Activated naive CD8-positive, alpha-beta T cell treated with anti-CD3 and anti-CD28 coated beads for 36 hours (primary cell): ENCODE results near the gene PAH. TPM values are rescaled to one million over a fixed set of nuclear protein-coding genes. Genes with fewer than 3 reads are reported as not detected.

Experiments used
- DNase-seq: peaks from one replicate; pipeline ENCODE4 v3.0.0; 2021
- H3K27ac Mint-ChIP-seq: one replicate; pipeline ENCODE4 v1.8.0; 2022; ENCODE audit warnings: mild to moderate bottlenecking, moderate library complexity, mixed read lengths
- H3K27me3 Mint-ChIP-seq: one replicate; pipeline ENCODE4 v1.8.0; 2022; ENCODE audit warnings: mild to moderate bottlenecking, mixed read lengths
- H3K36me3 Mint-ChIP-seq: one replicate; pipeline ENCODE4 v1.8.0; 2021; ENCODE audit warnings: mild to moderate bottlenecking, mixed read lengths
- H3K4me1 Mint-ChIP-seq: one replicate; pipeline ENCODE4 v1.8.0; 2021; ENCODE audit warnings: mixed read lengths
- H3K4me3 Mint-ChIP-seq: one replicate; pipeline ENCODE4 v1.8.0; 2022; ENCODE audit warnings: mild to moderate bottlenecking, moderate library complexity, mixed read lengths
- H3K9me3 Mint-ChIP-seq: one replicate; pipeline ENCODE4 v1.8.0; 2022; ENCODE audit warnings: mixed read lengths
- total RNA-seq, 2 experiments: library from RNA; stranded (reverse); gene quantifications; one replicate each; pipeline ENCODE4 v1.2.3, GENCODE V29; 2021

PAH gene
- total RNA-seq, 2 experiments from 2014 or later = not detected

DNA sequence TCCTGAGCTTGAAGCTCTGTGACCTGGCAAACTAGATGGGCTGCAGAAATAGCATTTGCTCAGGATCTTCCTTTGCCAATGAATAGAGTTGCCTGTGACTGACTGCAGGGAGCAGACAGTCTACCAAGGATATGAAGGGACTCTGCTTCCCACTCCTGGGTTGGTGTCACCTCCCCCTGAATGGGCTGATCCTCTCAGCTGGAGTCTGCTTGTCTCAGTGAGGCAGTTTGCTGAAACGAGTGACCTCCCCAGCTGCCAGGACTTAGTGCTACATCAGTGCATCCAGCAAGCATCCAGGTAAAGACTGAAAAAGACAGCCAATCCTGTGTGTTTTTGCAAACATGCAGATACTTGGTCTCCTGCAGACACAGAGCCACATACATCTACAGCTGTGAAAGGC is 28.5 kb downstream of the PAH start:
- Mint-ChIP-seq H3K27ac (no peak overlapping the region), H3K4me1 (no peaks in the 10 kb centered on the region), H3K27me3 (no peaks in the 10 kb centered on the region), H3K9me3 (no peaks in the 10 kb centered on the region), H3K36me3 (no peaks in the 10 kb centered on the region), H3K4me3 (no peak overlapping the region)
- no peak for DNase-seq

DNA sequence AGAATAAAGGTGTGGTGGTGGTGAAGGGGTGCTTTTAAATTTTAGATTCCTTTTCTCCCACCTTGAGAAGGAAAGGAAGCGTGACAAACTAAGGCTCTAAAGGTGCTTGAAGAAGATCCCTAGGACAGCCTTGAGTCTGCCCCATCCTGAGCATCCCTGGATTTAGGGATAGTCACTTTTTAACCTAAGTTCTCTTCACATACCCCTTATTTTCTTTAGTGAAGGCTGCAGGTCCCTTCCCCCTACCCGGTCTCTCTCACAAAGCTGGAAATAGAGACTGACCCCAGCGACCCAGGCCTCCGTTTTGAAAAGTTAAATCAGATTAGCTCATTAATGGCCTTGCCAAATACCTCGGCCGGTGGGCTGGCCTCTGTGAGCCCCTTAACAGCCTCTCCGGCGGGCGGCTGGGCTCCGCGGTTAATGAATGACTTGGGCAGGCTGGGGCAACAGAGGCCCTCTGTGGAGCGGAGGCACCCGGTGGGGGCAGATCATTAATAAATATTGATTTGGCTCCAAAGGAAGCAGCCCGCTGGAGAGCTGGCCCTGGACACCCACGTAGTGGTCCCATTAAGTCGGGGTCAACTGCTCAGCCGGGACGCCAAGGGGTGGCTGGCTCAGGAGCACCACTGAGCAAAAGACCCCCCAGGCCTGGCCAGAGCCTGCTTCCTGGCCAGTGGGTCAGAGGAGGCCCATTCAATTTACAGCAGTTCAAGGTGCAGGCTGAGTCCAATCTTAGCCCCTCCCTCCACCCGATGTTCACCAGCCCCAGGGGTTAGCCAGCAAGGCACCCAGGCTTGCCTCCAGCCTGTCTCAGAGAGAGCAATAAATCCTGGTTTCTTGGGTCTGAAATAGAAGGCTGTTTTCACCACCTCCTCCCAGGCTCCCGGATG is 31.8 kb downstream of the PAH start:
- H3K9me3 Mint-ChIP-seq = no peaks in the 10 kb centered on the region
- peaks cover 7% of the 10 kb centered on the region for H3K27me3 Mint-ChIP-seq
- H3K27ac Mint-ChIP-seq = no peak overlapping the region
- no peaks in the 10 kb centered on the region for H3K4me1 Mint-ChIP-seq
- no peak for DNase-seq
- no peaks in the 10 kb centered on the region for H3K36me3 Mint-ChIP-seq
- no peak overlapping the region for H3K4me3 Mint-ChIP-seq

DNA sequence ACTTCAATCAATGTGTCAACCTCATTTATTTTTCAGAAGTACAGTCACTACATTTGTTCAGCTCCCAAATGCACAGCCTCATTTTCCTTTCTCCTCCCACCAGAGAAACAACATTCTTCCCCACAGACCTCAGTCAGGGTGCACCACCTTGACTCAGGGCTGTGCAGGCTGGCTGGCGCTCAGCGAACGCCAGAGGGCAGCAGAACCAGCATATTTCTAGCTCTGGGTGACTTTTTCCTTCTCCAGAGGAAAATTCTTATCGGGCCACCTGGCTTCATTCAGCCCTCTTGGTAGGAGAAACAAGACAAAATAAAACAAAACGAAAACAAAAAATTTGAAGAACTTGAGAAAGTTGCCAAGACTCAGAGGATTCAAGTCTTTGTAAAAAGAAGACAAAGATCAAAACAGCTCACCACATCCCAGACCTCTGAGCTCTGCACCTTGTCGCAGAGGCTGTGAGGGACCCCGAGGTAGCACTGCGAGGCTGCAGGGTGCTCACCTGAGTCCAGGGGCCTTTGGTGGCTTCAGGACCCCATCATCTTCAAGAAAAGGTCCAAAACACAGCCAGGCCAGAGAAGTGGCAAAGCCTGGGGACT is 33.7 kb downstream of the PAH start:
- H3K27ac Mint-ChIP-seq = no peak overlapping the region
- H3K4me1 Mint-ChIP-seq = peaks cover 5% of the 10 kb centered on the region
- H3K9me3 Mint-ChIP-seq = no peaks in the 10 kb centered on the region
- peak; percentile 27 for DNase-seq
- no peak overlapping the region for H3K4me3 Mint-ChIP-seq
- H3K27me3 Mint-ChIP-seq = peaks cover 15% of the 10 kb centered on the region
- no peaks in the 10 kb centered on the region for H3K36me3 Mint-ChIP-seq

DNA sequence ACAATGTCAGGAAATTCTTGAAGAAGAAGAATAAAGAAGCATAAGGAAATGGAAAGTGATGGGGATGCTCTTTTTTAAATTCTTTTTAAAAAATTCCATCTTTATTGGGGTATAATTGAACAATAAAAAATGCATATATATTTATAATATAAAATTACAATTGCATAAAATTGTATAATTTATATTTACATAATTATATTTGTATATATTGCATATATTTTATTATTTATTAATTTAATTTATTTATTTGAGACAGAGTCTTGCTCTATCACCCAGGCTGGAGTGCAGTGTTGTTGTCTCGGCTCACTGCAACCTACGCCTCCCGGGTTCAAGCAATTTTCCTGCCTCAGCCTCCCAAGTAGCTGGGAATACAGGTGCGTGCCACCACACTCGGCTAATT is 36.3 kb downstream of the PAH start:
- DNase-seq = no peak
- no peaks in the 10 kb centered on the region for H3K9me3 Mint-ChIP-seq
- no peak overlapping the region for H3K27ac Mint-ChIP-seq
- H3K27me3 Mint-ChIP-seq = peaks cover 16% of the 10 kb centered on the region
- no peak overlapping the region for H3K4me3 Mint-ChIP-seq
- H3K36me3 Mint-ChIP-seq = no peaks in the 10 kb centered on the region
- H3K4me1 Mint-ChIP-seq = peaks cover 5% of the 10 kb centered on the region

DNA sequence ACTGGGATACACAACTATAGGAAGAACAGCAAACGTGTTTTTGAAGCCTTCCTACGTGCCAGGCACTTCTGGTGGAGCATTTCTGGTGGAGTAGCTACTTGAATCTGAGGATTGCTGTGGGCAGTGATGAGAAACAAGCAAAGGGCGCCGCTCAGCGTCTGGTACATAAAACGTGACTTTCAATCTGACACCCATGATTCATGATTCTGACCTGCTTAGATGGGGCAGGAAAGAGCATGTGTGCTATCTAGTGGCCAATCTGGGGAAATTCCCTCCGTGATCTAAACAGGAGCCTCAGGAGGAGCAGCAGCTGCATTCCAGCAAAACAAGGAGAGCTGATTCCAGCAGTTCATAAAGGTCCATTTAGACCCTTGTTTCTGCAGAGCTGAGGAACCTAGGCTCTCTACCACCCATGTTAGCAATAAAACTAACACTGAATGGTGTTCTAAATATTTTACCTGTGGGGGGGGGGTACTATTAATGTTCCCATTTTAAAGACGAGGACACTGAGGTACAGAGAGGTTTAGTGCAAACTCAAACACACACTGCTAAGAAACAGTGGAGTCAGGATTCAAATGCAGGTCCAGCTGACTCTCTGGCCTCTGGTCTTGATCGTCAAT is 37.8 kb downstream of the PAH start:
- H3K4me1 Mint-ChIP-seq = peaks cover 5% of the 10 kb centered on the region
- no peaks in the 10 kb centered on the region for H3K9me3 Mint-ChIP-seq
- no peak overlapping the region for H3K27ac Mint-ChIP-seq
- no peak overlapping the region for H3K4me3 Mint-ChIP-seq
- no peaks in the 10 kb centered on the region for H3K36me3 Mint-ChIP-seq
- DNase-seq = peak; percentile 7
- H3K27me3 Mint-ChIP-seq = peaks cover 16% of the 10 kb centered on the region

DNA sequence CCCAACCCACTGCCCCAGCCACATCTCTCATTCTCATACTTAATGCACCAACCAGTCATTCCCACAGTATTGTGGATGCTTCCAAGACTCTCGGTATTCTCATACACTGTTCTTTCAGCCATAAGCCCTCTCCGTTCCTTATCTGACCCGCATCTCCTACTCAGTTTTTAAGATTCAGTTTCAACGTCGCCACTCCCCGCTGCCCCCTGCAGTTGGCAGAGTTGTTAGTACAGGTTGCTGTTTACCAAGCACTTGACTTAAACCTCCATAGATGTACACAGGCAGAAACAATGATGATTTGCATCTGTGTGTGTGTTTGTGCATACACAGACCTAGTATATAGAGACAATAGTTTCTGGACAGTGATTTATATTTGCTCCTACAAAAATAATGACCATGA is 40.2 kb downstream of the PAH start:
- DNase-seq = no peak
- no peak overlapping the region for H3K27ac Mint-ChIP-seq
- peaks cover 9% of the 10 kb centered on the region for H3K27me3 Mint-ChIP-seq
- H3K36me3 Mint-ChIP-seq = no peaks in the 10 kb centered on the region
- H3K4me1 Mint-ChIP-seq = peaks cover 5% of the 10 kb centered on the region
- H3K9me3 Mint-ChIP-seq = no peaks in the 10 kb centered on the region
- H3K4me3 Mint-ChIP-seq = no peak overlapping the region

DNA sequence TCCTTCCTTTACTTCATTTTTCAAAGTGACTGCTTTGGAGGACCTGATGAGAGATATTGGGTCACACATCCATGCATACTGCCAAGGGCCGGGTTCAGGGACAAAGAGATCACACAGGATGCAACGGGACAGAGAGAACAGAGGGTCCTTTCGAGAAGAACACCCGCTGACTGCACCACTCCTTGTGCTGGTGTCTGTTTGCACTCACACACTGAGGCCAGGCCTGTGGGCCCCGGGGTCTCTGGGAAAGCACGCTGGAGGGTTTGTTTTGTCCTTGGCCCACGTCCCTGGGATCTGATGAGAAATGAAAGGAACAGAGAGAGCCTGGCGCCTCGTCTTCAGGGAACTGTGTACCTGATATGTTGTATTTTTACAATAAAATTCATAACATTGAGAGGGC is 42.2 kb downstream of the PAH start:
- H3K27me3 Mint-ChIP-seq = peaks cover 16% of the 10 kb centered on the region
- no peaks in the 10 kb centered on the region for H3K9me3 Mint-ChIP-seq
- no peak overlapping the region for H3K4me3 Mint-ChIP-seq
- H3K4me1 Mint-ChIP-seq = peaks cover 5% of the 10 kb centered on the region
- no peaks in the 10 kb centered on the region for H3K36me3 Mint-ChIP-seq
- DNase-seq = no peak
- no peak overlapping the region for H3K27ac Mint-ChIP-seq

DNA sequence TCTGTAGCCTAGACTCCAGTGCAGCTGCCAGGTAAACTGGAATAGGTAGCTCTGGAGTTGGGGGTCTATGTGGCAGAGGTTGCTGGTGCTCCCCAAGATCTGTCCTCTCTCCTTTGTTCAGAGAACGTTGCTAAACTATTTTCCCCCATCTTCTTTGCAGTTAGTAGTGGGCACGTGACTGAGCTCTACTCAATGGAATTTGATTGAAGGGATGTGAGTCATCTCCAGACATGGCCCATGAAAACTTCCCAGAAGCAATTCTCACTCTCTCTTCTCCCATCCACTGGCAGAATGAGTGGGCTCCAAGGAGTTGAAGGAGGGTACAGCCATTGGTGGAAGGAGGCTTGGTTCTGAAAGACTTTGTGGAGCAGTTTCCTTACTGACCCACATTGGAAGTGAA is 44.0 kb downstream of the PAH start:
- DNase-seq = no peak
- no peak overlapping the region for H3K27ac Mint-ChIP-seq
- no peaks in the 10 kb centered on the region for H3K36me3 Mint-ChIP-seq
- H3K27me3 Mint-ChIP-seq = peaks cover 7% of the 10 kb centered on the region
- H3K9me3 Mint-ChIP-seq = no peaks in the 10 kb centered on the region
- no peaks in the 10 kb centered on the region for H3K4me1 Mint-ChIP-seq
- H3K4me3 Mint-ChIP-seq = no peak overlapping the region

DNA sequence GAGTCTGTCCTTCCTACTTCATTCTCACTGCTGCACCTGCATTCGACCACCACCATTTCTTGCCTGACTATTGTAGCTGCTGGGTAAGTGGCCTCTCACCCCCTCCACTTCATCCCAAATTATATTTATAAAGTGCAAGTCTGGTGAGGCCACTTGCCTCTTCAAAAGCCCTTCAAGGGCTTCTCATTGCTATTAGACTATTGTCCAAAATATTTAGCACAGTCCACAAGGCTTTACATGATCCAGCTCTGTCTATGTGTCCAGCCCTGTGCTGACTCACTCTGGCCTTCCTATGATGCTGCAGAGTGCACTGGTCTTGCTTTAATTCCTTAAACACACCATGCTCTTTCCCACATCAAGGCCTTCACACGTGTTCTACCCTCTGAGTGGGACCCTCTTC is 46.0 kb downstream of the PAH start:
- H3K36me3 Mint-ChIP-seq = no peaks in the 10 kb centered on the region
- H3K4me3 Mint-ChIP-seq = no peak overlapping the region
- no peaks in the 10 kb centered on the region for H3K9me3 Mint-ChIP-seq
- no peak overlapping the region for H3K27ac Mint-ChIP-seq
- peaks cover 7% of the 10 kb centered on the region for H3K27me3 Mint-ChIP-seq
- no peak for DNase-seq
- no peaks in the 10 kb centered on the region for H3K4me1 Mint-ChIP-seq

DNA sequence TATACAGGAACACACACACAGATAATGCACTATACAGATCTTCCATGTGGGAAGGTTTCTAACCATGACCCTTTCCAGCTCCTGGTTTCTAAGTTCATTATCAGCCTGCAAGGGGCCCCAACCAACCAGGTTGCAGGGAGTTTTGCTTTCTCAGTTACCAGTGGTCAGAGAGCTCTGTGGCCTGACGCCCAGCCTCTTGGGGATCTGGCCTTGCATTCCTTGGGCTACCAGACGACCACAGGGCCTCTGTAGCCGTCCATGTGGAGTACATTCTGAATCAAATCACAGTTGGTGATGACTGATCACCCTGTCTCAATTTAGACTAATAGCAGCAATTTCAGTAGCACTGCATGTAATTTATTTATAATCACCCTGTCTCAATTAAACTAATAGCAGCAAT is 47.5 kb downstream of the PAH start:
- H3K27me3 Mint-ChIP-seq = peaks cover 7% of the 10 kb centered on the region

DNA sequence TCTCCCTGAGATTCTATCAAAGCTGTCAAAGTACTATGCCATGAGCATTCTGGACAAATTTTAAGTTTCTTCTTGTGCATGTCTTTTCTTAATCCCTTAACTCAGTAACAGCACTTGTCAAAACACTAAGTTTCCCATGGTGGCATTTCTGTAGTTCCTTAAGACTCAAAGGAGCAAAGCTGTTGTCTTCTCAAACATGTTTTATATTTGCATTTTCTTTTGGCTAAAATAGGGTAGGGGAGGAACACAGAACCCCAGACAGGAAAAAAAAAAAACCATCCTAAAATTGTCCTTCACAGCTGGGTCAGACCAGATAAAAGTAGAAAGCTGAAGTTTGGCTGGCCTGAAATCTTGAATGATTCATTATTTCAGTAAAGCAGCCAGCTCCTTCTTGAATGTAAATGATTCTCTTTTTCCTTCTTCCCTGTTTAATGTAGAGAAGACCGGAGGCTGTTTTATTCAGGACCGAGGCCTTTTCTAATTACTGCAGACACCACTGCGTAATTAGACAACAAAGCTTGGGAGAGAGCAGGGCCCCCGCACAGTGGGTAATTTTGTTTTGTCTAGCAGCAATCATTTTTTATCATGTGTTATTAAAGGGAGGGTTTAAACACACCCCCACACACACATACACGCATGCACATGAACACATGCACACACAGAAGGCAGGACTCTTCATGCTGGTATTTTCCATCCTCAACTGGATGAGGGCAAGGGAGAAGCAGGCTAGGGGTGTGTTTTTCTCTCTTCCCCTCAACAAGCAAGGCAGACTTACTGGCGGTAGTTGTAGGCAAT is 51.0 kb downstream of the PAH start:
- H3K27ac Mint-ChIP-seq = no peak overlapping the region

More for the DNA sequence above, 47.5 kb downstream of the PAH start:
- H3K36me3 Mint-ChIP-seq = no peaks in the 10 kb centered on the region
- no peak overlapping the region for H3K4me3 Mint-ChIP-seq
- H3K9me3 Mint-ChIP-seq = no peaks in the 10 kb centered on the region
- H3K27ac Mint-ChIP-seq = no peak overlapping the region
- no peak for DNase-seq
- no peaks in the 10 kb centered on the region for H3K4me1 Mint-ChIP-seq

DNA sequence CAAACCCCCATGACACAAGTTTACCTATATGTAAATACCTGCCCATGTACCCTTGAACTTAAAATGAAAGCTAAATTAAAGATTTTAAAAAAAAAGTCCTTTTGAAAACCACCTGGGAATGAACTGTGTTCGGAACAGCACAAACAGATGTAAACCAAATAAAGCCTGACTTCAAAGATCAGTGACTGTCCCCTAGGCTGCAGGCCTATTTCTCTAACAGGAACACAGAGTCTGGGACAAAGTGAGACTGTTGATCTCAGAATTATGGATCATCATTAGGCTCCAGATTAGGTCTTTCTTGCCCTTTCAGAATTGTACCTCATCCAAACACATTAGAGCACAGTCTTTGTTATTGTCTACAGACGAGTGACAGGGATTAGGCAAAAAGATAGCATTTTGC is 54.6 kb downstream of the PAH start:
- Mint-ChIP-seq H3K27ac (no peak overlapping the region), H3K9me3 (peaks cover 4% of the 10 kb centered on the region), H3K36me3 (no peaks in the 10 kb centered on the region), H3K4me1 (no peaks in the 10 kb centered on the region), H3K27me3 (no peaks in the 10 kb centered on the region), H3K4me3 (no peak overlapping the region)
- DNase-seq = no peak

More for the DNA sequence above, 51.0 kb downstream of the PAH start:
- H3K9me3 Mint-ChIP-seq = peaks cover 2% of the 10 kb centered on the region
- DNase-seq = no peak
- H3K4me3 Mint-ChIP-seq = no peak overlapping the region
- H3K27me3 Mint-ChIP-seq = peaks cover 2% of the 10 kb centered on the region
- H3K36me3 Mint-ChIP-seq = no peaks in the 10 kb centered on the region
- H3K4me1 Mint-ChIP-seq = no peaks in the 10 kb centered on the region

DNA sequence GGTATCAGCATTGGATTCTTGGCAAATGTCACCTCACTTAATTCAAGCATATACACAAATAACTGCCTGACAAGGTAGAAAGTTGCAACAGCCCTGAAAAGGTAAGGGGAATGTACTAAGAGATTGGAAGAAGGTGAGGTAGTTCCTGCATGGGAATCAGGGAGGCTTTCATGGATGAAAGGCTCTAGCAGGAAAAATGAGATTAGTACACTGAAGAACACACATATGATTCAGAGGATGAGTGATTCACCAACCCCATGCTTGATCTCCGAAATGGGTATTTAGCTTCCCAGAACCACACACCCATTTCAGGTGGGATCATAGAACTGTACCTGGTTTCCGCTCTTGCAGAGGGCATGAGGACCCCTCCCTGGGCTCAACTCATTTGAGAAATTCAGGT is 65.8 kb downstream of the PAH start:
- Mint-ChIP-seq H3K27me3 (peaks cover 15% of the 10 kb centered on the region), H3K4me3 (no peak overlapping the region), H3K27ac (no peak overlapping the region), H3K4me1 (no peaks in the 10 kb centered on the region), H3K9me3 (no peaks in the 10 kb centered on the region), H3K36me3 (no peaks in the 10 kb centered on the region)
- no peak for DNase-seq

DNA sequence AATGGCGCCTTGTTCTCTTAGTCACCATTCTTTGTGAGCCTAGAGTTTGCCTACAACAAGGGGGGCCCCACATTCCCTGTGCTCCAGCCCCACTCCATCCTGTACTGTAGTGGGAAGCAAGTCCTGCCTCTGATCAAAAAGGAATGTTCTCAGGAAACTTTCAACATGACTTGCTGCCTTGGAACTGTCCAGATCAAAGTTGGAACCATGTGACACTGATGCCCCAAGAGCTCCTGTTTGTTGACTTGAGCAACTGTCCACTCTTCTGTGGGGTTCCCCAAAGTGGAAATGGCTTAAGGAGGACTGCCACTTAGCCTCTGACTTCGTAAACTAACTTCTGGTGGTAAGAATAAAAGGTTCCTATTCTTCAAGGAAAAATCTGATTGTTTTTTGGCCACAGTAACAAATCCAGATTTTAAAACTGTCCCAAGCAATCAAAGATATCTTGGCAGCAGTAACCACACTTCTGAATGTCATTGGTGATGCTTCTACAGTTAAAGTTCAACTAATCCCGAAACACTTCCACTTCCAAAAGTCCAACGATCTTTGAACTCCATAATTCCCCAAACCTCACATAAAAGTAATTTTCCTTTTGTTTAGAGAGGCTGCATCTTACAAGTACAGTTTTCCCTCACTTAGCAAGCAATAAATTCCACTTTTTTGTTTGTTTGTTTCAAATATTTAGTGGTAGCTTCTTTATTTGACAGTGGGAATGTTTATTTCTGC is 67.2 kb downstream of the PAH start:
- no peaks in the 10 kb centered on the region for H3K9me3 Mint-ChIP-seq
- no peak overlapping the region for H3K27ac Mint-ChIP-seq
- DNase-seq = no peak
- H3K36me3 Mint-ChIP-seq = no peaks in the 10 kb centered on the region
- no peaks in the 10 kb centered on the region for H3K4me1 Mint-ChIP-seq
- peaks cover 12% of the 10 kb centered on the region for H3K27me3 Mint-ChIP-seq
- no peak overlapping the region for H3K4me3 Mint-ChIP-seq
